Kidney glomerular epithelial cell (primary cell): Measurements from ENCODE around the gene WDR7.
A peak's percentile ranks its signal among the peaks of the same experiment; 100 is the strongest.
"Not testable (repeated sequence)": the region's sequence is repeated elsewhere in the genome, so short reads cannot be mapped to it uniquely, and the experiment has no call there.

Experiments used
- DNase-seq: peaks from one replicate; lab custom pipeline; 2025; lab: John Stamatoyannopoulos, UW

WDR7 gene

GRCh38 chr18:56654280-56654679, 3.1 kb downstream of the WDR7 start:
- DNase-seq: not testable (repeated sequence)

- DNase-seq: no peak
Observed at GRCh38 chr18:56658261-56658660, 7.1 kb downstream of the WDR7 start.

- DNase-seq: no peak
Observed at GRCh38 chr18:56659111-56659510, 8.0 kb downstream of the WDR7 start.

- no peak for DNase-seq
Observed at GRCh38 chr18:56660655-56661054, 9.5 kb downstream of the WDR7 start.

GRCh38 chr18:56661360-56662062, 10.4 kb downstream of the WDR7 start:
- DNase-seq: no peak

- DNase-seq: no peak
Observed at GRCh38 chr18:56662063-56662408, 10.9 kb downstream of the WDR7 start.

GRCh38 chr18:56662502-56662901, 11.3 kb downstream of the WDR7 start:
- no peak for DNase-seq

GRCh38 chr18:56662902-56663301, 11.7 kb downstream of the WDR7 start:
- DNase-seq: no peak

- DNase-seq: no peak
Observed at GRCh38 chr18:56672391-56672790, 21.2 kb downstream of the WDR7 start.

GRCh38 chr18:56672981-56673380, 21.8 kb downstream of the WDR7 start:
- DNase-seq: no peak

- DNase-seq: no peak
Observed at GRCh38 chr18:56676639-56677038, 25.5 kb downstream of the WDR7 start.

- no peak for DNase-seq
Observed at GRCh38 chr18:56678836-56679565, 27.8 kb downstream of the WDR7 start.

- DNase-seq: no peak
Observed at GRCh38 chr18:56684277-56684676, 33.1 kb downstream of the WDR7 start.

- DNase-seq: no peak
Observed at GRCh38 chr18:56691530-56691929, 40.4 kb downstream of the WDR7 start.

- no peak for DNase-seq
Observed at GRCh38 chr18:56696966-56697365, 45.8 kb downstream of the WDR7 start.

- DNase-seq: peak; percentile 24
Observed at GRCh38 chr18:56702946-56703345, 51.8 kb downstream of the WDR7 start.

- peak; percentile 43 for DNase-seq
Observed at GRCh38 chr18:56709463-56709862, 58.3 kb downstream of the WDR7 start.

- DNase-seq: no peak
Observed at GRCh38 chr18:56711708-56712445, 60.7 kb downstream of the WDR7 start.

- no peak for DNase-seq
Observed at GRCh38 chr18:56712761-56713160, 61.6 kb downstream of the WDR7 start.

GRCh38 chr18:56715121-56715520, 64.0 kb downstream of the WDR7 start:
- DNase-seq: no peak

- no peak for DNase-seq
Observed at GRCh38 chr18:56716692-56717146, 65.6 kb downstream of the WDR7 start.

GRCh38 chr18:56721031-56721430, 69.9 kb downstream of the WDR7 start:
- DNase-seq: no peak

- DNase-seq: no peak
Observed at GRCh38 chr18:56721491-56721890, 70.3 kb downstream of the WDR7 start.
